WTC11 (cell line): Measurements from ENCODE around the gene ABHD4. TPM values are rescaled to one million over a fixed set of nuclear protein-coding genes. Genes with fewer than 3 reads are reported as not detected.
"Not testable (repeated sequence)": the region's sequence is repeated elsewhere in the genome, so short reads cannot be mapped to it uniquely, and the experiment has no call there.

ENCODE experiments used
- ATAC-seq: fragments of 200-7000 bp; cut with Tn5 transposase; 2 replicates; pipeline ENCODE4 v1.10.0; 2021; ENCODE audit warnings: mild to moderate bottlenecking, moderate library complexity
- CTCF ChIA-PET: fragments of 300-600 bp; sonication (Branson Sonifier 250); formaldehyde crosslinking; loops from one replicate; lab custom pipeline; 2021; ENCODE audit warnings: antibody characterized with exemption; lab: Charles Lee
- POLR2A ChIA-PET: fragments of 350-600 bp; sonication (Branson Sonifier 250); formaldehyde crosslinking; loops from one replicate; lab custom pipeline; 2021; ENCODE audit warnings: antibody characterized with exemption; lab: Charles Lee
- DNase-seq: peaks from one replicate; pipeline ENCODE4 v3.0.0; 2021; ENCODE audit warnings: low spot score
- H3K27ac Mint-ChIP-seq: 2 replicates; pipeline ENCODE4 v1.8.0; 2021; ENCODE audit warnings: mixed read lengths
- H3K27me3 Mint-ChIP-seq: 2 replicates; pipeline ENCODE4 v1.8.0; 2021; ENCODE audit warnings: low read depth, mild to moderate bottlenecking, moderate library complexity, mixed read lengths
- H3K36me3 Mint-ChIP-seq: 2 replicates; pipeline ENCODE4 v1.8.0; 2021; ENCODE audit warnings: mixed read lengths
- H3K4me1 Mint-ChIP-seq: 2 replicates; pipeline ENCODE4 v1.8.0; 2022; ENCODE audit warnings: mixed read lengths
- H3K4me3 Mint-ChIP-seq: 2 replicates; pipeline ENCODE4 v1.8.0; 2021; ENCODE audit warnings: mild to moderate bottlenecking, moderate library complexity, mixed read lengths
- H3K9me3 Mint-ChIP-seq: 2 replicates; pipeline ENCODE4 v1.8.0; 2021; ENCODE audit warnings: mixed read lengths
- CREB1 ChIP-seq: sonication (generic); formaldehyde crosslinking; IDR thresholded peaks from 2 replicates; pipeline ENCODE4 v1.8.0; 2023; ENCODE audit warnings: mild to moderate bottlenecking, missing genetic modification reagents
- CTCF ChIP-seq: fragments of 200-600 bp; IDR thresholded peaks from 2 replicates; pipeline ENCODE4 v1.8.0; 2022; ENCODE audit warnings: antibody characterized with exemption
- ELF4 ChIP-seq: sonication (generic); formaldehyde crosslinking; IDR thresholded peaks from 2 replicates; pipeline ENCODE4 v1.8.1; 2022; ENCODE audit warnings: low read depth, mild to moderate bottlenecking, moderate library complexity, missing genetic modification reagents
- IRF2 ChIP-seq: sonication (generic); formaldehyde crosslinking; IDR thresholded peaks from 2 replicates; pipeline ENCODE4 v1.8.0; 2022; ENCODE audit warnings: low read depth, missing genetic modification reagents, borderline replicate concordance
- PREB ChIP-seq: sonication (generic); formaldehyde crosslinking; IDR thresholded peaks from 2 replicates; pipeline ENCODE4 v1.8.1; 2022; ENCODE audit warnings: mild to moderate bottlenecking, missing genetic modification reagents, moderate library complexity, borderline replicate concordance
- RELA ChIP-seq: sonication (generic); formaldehyde crosslinking; IDR thresholded peaks from 2 replicates; pipeline ENCODE4 v1.8.1; 2022; ENCODE audit warnings: missing genetic modification reagents, mild to moderate bottlenecking, borderline replicate concordance
- RORB ChIP-seq: fragments of 250-450 bp; sonication (Bioruptor Pico); IDR thresholded peaks from 2 replicates; pipeline ENCODE4 v1.9.0; 2021; ENCODE audit warnings: mild to moderate bottlenecking
- SMAD4 ChIP-seq: sonication (generic); formaldehyde crosslinking; IDR thresholded peaks from 2 replicates; pipeline ENCODE4 v1.8.0; 2022; ENCODE audit warnings: mild to moderate bottlenecking, missing genetic modification reagents
- SP1 ChIP-seq: sonication (generic); formaldehyde crosslinking; conservative IDR thresholded peaks from 2 replicates; pipeline ENCODE4 v1.8.1; 2022; ENCODE audit warnings: missing genetic modification reagents
- TP53 ChIP-seq: sonication (generic); formaldehyde crosslinking; IDR thresholded peaks from 2 replicates; pipeline ENCODE4 v1.8.1; 2023; ENCODE audit warnings: mild to moderate bottlenecking, missing genetic modification reagents
- ZBTB21 ChIP-seq: sonication (generic); formaldehyde crosslinking; IDR thresholded peaks from 2 replicates; pipeline ENCODE4 v1.8.1; 2023; ENCODE audit warnings: mild to moderate bottlenecking, missing genetic modification reagents, borderline replicate concordance
- ZNF121 ChIP-seq: sonication (generic); formaldehyde crosslinking; IDR thresholded peaks from 2 replicates; pipeline ENCODE4 v1.8.0; 2023; ENCODE audit warnings: missing genetic modification reagents
- ZNF219 ChIP-seq: sonication (generic); formaldehyde crosslinking; IDR thresholded peaks from 2 replicates; pipeline ENCODE4 v1.8.0; 2023; ENCODE audit warnings: missing genetic modification reagents, mild to moderate bottlenecking, borderline replicate concordance
- ZNF232 ChIP-seq: sonication (generic); formaldehyde crosslinking; IDR thresholded peaks from 2 replicates; pipeline ENCODE4 v1.8.0; 2022; ENCODE audit warnings: mild to moderate bottlenecking, missing genetic modification reagents
- ZNF671 ChIP-seq: fragments of 250-450 bp; sonication (Bioruptor Pico); IDR thresholded peaks from 2 replicates; pipeline ENCODE4 v1.8.0; 2021; ENCODE audit warnings: mild to moderate bottlenecking
- ZSCAN18 ChIP-seq: fragments of 250-450 bp; sonication (Bioruptor Pico); IDR thresholded peaks from 2 replicates; pipeline ENCODE4 v2.1.2; 2022; ENCODE audit warnings: mild to moderate bottlenecking, moderate library complexity
- total RNA-seq: library from RNA; stranded (reverse); gene quantifications from 3 replicates; pipeline ENCODE4 v1.2.3, GENCODE V29; 2021
- TF ChIP-seq, protein P1 (sequence below): sonication (generic); formaldehyde crosslinking; IDR thresholded peaks from 2 replicates; pipeline ENCODE4 v1.8.1; 2022; ENCODE audit warnings: low read depth, missing genetic modification reagents, borderline replicate concordance
- TF ChIP-seq, protein P2 (sequence below): sonication (generic); formaldehyde crosslinking; IDR thresholded peaks from 2 replicates; pipeline ENCODE4 v1.8.1; 2023; ENCODE audit warnings: mild to moderate bottlenecking, missing genetic modification reagents

Gene ABHD4
- total RNA-seq, 1 experiment from 2014 or later, result 33.9 TPM

DNA sequence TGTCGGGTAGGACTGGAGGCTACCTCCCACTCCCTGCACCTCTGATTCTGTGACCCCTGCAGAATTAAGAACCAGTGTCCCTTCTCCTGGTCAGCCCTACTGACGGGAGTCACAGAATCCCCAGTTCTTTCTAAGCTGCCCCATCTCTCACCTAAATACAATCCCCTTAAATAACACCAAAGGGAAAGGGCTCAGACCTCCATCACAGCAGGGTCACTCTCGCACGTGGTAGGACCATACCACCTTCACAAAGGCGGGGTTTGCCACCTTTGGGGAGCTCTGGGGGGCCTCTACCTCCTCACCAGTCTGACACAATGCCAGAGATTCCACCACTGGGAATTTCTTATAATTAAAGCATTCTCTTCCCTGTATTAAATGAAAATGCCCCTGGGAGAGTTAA, 44.7 kb upstream of the ABHD4 start:
- POLR2A ChIA-PET, result no interaction called here
- Mint-ChIP-seq H3K27me3 (no peaks in the 10 kb centered on the region), H3K9me3 (no peaks in the 10 kb centered on the region), H3K36me3 (no peaks in the 10 kb centered on the region)
- TF ChIP-seq PREB, result no peak
- no peak for TF ChIP-seq ZNF232 (CRISPR knock-in tag)
- no peak for TF ChIP-seq SMAD4
- TF ChIP-seq, protein P1, sequence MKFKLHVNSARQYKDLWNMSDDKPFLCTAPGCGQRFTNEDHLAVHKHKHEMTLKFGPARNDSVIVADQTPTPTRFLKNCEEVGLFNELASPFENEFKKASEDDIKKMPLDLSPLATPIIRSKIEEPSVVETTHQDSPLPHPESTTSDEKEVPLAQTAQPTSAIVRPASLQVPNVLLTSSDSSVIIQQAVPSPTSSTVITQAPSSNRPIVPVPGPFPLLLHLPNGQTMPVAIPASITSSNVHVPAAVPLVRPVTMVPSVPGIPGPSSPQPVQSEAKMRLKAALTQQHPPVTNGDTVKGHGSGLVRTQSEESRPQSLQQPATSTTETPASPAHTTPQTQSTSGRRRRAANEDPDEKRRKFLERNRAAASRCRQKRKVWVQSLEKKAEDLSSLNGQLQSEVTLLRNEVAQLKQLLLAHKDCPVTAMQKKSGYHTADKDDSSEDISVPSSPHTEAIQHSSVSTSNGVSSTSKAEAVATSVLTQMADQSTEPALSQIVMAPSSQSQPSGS (CRISPR knock-in tag), result no peak
- no peak for TF ChIP-seq SP1 (CRISPR knock-in tag)
- TF ChIP-seq ZBTB21, result no peak
- TF ChIP-seq ELF4 (CRISPR knock-in tag), result no peak
- TF ChIP-seq CTCF, result no peak
- TF ChIP-seq IRF2 (CRISPR knock-in tag), result no peak
- no peak for TF ChIP-seq TP53
- no peak for TF ChIP-seq ZNF219 (CRISPR knock-in tag)
- no peak for TF ChIP-seq CREB1 (CRISPR knock-in tag)
- TF ChIP-seq, protein P2, sequence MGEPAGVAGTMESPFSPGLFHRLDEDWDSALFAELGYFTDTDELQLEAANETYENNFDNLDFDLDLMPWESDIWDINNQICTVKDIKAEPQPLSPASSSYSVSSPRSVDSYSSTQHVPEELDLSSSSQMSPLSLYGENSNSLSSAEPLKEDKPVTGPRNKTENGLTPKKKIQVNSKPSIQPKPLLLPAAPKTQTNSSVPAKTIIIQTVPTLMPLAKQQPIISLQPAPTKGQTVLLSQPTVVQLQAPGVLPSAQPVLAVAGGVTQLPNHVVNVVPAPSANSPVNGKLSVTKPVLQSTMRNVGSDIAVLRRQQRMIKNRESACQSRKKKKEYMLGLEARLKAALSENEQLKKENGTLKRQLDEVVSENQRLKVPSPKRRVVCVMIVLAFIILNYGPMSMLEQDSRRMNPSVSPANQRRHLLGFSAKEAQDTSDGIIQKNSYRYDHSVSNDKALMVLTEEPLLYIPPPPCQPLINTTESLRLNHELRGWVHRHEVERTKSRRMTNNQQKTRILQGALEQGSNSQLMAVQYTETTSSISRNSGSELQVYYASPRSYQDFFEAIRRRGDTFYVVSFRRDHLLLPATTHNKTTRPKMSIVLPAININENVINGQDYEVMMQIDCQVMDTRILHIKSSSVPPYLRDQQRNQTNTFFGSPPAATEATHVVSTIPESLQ (CRISPR knock-in tag), result no peak
- TF ChIP-seq ZNF121 (CRISPR knock-in tag), result no peak
- no peak for TF ChIP-seq ZSCAN18 (CRISPR knock-in tag)
- no peak for TF ChIP-seq ZNF671
- TF ChIP-seq RORB (CRISPR knock-in tag), result no peak
- TF ChIP-seq RELA (CRISPR knock-in tag), result no peak
- TF ChIP-seq, all 79 proteins: peak for 0
- H3K4me1 Mint-ChIP-seq, result peaks cover 53% of the 10 kb centered on the region
- DNase-seq, result no peak
- H3K4me3 Mint-ChIP-seq, result no peak overlapping the region
- CTCF ChIA-PET, result interaction anchor here (1.1 to 1.3 kb wide), 3 partner anchors 49 to 353 kb away, joined by 3 to 4 read pairs (median 4); partner anchors contain the start of gene OXA1L
- no peak overlapping the region for H3K27ac Mint-ChIP-seq
- ATAC-seq, result no peak

DNA sequence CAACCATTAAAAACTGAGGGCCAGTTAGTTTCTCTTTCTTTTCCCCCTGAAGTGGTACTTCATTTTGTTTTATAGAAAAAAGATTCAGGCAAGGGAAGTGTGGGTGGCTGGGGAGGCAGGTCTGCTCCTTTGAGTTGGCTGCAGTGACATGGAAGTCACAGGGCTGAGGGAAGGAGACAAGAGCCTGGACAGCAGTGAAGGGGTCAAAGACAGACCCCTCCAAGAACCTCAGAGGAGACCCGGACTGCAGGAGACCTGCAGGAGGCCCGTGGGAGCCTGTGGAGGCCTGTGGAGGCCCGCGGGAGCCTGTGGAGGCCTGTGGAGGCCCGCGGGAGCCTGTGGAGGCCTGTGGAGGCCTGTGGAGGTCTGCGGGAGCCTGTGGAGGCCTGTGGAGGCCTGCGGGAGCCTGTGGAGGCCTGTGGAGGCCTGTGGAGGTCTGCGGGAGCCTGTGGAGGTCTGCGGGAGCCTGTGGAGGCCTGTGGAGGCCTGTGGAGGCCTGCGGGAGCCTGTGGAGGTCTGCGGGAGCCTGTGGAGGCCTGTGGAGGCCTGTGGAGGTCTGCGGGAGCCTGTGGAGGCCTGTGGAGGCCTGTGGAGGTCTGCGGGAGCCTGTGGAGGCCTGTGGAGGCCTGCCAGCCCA, 44.1 kb upstream of the ABHD4 start:
- POLR2A ChIA-PET, H3K9me3 Mint-ChIP-seq, H3K36me3 Mint-ChIP-seq, DNase-seq, H3K27me3 Mint-ChIP-seq, ATAC-seq, H3K4me3 Mint-ChIP-seq, H3K27ac Mint-ChIP-seq: not testable (repeated sequence)
- peaks cover 58% of the 10 kb centered on the region for H3K4me1 Mint-ChIP-seq
- CTCF ChIA-PET, result interaction anchor here (1.3 kb wide), 1 partner anchor 212 kb away, joined by 4 read pairs; the partner anchor contains the start of gene OXA1L
